Gastrocnemius medialis (tissue), 4 donors: ENCODE data around the gene CCL19.

Experiments
- CTCF ChIP-seq, 5 experiments: fragments of 450-650 bp in 3 of 5; fragments of 200-600 bp in 2 of 5; sonication (generic) in 2 of 5; IDR thresholded peaks in 4 of 5; conservative IDR thresholded peaks in 1 of 5; 1 replicate in 4 of 5; 2 replicates in 1 of 5; pipeline ENCODE4 v1.5.1; 2016 to 2019; ENCODE audit warnings: antibody characterized with exemption in 5 of 5, mild to moderate bottlenecking in 3 of 5, moderate library complexity in 3 of 5
- POLR2A ChIP-seq, 2 donors: fragments of 450-650 bp; IDR thresholded peaks; one replicate each; pipeline ENCODE4 v1.6.1; 2017; ENCODE audit warnings: antibody characterized with exemption in 2 of 2, mild to moderate bottlenecking in 2 of 2, moderate library complexity in 2 of 2

GRCh38 chr9:34694811-34695210 lies 3.7 kb upstream of the CCL19 start:
- TF ChIP-seq CTCF (IDR thresholded peaks at IDR 0.05 in 4 of 5, conservative IDR thresholded peaks at IDR 0.05 in 1 of 5): no peak
- no peak for TF ChIP-seq POLR2A (IDR thresholded peaks at IDR 0.05)
